ENCODE results near the gene SLC19A1.
"Not testable (repeated sequence)": the region's sequence is repeated elsewhere in the genome, so short reads cannot be mapped to it uniquely, and the experiment has no call there.

Gene SLC19A1

DNA sequence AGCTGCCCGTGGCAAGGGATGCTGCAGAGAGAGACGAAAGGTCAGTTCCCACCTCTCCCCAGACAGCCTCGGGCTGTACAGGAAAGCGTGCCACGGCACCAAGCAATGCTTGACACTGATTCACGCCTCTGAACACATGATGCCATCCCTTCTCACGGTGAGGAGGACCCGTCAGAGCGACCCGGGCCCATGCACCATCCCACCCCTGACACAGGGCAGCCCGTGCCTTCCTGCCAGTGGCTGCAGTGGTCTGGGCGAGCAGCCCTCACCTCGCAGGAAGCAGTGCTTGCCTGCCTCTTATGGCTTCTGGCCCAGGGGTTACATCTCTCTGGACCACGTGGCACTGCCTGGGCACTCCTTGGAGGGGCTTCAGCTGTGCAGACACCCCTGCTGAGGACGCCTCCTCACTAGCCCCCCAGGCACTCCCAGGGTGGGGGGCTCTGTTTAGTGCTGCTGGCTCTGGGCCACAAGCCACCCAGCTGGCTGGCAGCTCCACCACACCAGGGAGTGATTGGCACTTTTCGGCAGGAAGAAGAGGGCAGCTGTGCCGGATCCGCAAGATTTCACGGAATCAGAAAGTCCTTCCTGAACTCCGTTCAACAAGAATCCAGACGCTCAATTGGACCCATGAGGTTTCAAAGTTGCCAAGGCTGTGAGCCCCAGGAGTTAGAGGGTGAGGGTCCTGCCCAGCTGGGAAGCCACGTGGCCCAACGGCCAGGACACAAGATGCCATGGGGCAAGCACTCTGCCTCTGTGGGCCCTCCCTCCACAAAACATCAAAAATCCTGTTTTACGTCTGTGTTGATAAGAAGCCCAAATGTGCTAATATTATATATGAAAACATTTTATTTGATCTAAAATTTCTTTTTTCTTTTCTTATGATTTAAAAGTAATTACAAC, 34.8 kb upstream of the SLC19A1 start:
- DNase-seq (ENCODE audit: low read depth): no peak

DNA sequence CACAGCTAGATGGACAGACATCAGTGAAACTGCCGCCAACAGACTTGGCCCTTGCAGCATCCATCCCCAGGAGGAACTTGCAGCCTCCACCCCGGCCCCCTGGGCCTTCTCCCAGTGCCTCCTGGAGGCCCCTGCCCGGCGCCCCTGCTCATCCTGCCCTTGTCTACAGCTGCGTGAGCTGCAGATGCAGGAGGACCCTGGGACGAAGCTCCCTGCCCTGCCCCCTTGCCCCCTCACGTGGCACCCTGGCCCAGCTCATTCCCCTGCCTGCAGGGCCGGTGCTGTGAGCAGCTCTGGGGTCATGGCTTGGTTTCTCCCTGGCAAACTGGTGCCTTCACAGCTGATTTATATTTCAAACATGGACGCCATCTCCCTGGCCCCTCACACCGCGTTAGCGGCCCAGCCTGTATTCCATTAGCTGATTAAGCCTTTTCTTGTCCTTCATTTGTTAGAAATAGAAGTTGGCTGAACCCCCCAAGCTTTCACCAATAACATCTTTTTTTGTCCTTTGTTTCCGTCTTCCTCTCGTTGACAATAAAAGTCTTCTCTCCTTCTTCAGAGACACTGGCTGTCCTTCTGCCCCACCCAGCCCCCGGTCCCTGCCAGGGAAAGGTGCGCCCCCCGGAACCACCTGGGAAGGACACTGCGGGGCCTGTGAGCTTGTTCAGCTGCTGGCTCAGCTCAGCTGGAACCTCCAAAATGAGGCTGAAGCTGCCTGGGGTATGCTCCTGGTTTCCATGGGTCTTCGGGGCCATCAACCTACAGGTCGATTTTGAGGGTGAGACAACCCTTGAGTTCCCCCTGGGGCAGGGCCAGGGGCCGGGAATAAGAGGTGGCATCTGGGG, 34.0 kb upstream of the SLC19A1 start:
- DNase-seq (ENCODE audit: low read depth): no peak

DNA sequence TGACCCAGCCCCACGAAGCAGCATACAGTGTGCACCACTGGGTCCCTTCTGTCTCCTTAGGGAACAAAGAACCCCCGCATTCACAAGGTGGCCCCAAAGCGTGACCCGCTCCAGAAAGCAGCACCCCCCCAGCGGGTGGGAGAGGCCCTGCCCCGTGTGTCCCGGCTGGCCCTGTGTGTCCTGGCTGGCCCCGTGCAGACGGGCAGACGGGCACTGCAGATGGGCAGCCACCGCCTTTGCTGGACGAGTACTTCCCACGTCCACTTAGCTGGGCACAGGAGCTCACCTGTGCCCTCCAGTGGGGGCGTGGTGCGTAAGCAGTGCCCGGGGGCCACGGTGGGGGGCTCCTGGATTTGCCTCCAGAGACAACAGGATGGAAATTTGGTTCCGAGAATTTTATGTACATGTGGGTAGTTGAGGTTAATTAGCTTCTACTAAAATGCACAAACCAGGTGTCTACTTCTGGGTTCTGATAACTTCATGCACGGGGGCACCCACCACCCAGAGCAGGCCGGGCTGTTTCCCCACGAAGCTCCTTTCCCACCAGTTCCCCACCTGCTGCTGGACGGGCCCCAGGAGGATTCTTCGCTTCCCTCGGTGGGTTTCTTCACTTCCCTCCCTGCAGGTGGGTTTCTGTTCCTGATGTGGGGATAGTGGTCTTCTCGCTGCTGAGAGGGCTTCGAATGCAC, 33.2 kb upstream of the SLC19A1 start:
- DNase-seq (ENCODE audit: low read depth): no peak

DNA sequence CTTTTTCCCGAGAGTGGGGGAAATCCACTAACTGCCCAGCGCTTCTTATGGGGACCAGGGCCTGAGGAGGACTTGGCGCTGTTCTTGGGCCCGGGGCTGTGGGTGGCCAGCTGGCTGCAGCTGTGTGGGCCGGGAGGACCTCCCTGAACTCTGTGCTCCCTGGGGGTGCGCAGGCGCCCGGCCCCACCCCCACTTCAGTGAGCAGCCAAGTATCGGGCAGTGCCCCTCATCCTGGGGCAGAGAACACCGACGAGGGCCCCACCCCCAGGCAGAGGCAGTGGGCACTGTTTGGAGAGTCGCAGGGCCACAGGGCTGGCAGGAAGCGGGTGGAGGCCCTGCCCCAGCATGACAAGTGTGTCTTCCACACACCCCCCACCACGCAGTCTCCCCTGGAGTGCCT, 32.5 kb upstream of the SLC19A1 start:
- DNase-seq (ENCODE audit: low read depth): no peak

DNA sequence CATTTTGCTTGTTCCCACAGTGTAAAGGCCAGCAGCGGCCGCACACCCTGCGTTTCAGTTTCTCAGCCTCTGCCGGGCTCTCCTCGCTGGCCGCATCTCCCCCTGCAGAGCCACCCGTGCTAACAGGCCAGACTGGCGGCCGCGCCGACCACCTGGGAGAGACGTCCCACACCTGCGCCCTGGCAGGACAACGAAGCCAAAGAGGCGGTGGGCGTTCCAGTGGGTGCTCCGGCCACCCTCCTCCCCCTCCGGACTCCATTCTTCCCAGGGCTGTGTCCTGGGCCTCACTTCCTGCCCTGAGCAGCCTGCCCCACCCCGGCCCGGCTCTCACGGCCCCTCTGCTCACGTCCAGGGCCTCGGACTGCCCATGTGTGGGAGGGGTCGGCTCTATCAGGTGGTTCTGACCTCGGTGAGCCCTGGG, 31.9 kb upstream of the SLC19A1 start:
- DNase-seq (ENCODE audit: low read depth): no peak

DNA sequence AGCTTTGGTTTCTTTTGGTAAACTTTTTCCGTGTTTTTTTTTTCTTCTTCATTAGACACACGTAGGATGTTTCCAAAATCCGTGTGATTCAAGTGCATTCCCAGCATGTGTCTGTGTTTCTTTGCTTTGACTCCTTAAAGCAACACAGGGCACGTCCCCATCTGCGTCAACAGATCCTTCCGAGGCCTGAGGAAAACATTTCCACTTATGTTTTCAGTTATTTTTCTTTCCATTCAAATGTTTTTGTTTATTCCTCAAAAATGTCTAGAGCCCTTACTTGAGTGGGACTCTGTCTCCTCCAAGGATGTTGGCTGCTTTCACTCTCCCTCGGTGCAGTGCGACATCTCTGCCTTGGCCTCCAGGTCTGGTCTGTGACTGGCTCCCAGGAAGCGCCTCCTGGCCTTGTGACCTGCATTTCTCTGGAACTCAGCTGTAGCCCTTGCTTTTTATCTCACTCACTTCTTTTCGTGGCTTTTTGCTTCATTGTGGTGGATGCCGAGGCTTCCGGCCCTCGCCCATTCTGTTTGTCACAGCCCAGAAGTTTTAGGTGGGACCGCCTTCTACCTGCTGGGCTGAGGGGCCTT, 31.3 kb upstream of the SLC19A1 start:
- no peak for DNase-seq (ENCODE audit: low read depth)

DNA sequence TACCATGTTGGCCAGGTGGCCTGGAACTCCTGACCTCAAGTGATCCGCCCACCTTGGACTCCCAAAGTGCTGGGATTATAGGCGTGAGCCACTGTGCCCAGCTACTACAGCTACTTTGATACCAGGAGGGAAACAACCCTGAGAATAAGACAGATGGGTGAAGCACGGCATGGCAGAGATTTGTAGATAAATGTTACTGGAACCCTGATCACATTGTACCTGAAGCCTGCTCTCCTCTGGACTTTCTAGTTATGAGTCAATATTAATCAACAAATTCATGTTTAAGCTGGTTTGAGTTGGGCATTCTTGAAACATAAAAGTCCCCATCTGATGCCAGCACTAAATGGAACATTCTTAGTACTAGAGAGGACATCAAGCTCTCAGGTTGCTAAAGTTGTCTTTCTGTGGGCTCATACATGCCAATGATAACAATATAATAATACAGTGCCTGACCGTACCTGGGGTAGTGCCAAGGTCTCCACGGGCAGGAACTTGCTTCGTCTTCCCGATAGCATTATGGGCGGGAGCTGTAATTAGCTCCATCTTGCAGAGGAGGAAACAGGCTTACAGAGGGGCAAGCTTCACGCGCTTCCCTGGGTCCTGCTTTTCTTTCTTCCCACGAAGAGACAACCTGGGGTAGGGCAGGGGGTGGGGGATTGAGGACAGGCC, 30.7 kb upstream of the SLC19A1 start:
- DNase-seq (ENCODE audit: low read depth): no peak

DNA sequence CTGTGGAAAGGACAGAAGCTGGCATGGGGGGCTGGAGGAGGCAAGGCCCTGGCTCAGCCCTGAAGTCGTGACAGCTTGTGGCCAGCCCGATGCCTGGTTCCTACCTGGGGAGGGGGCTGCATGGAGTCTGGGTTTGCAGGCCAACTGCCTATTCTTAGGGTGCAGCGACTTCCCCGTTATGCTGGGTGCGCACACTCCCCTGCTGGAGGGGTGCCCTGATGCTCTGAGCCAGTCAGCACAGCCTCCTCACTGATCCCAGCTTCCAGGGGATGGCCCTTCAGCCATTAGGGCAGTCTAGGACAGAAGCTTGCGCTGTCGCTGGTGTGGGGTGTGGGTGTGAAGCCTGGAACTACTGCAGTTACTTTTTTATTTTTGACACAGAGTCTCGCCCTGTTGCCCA, 30.0 kb upstream of the SLC19A1 start:
- DNase-seq (ENCODE audit: low read depth): no peak

DNA sequence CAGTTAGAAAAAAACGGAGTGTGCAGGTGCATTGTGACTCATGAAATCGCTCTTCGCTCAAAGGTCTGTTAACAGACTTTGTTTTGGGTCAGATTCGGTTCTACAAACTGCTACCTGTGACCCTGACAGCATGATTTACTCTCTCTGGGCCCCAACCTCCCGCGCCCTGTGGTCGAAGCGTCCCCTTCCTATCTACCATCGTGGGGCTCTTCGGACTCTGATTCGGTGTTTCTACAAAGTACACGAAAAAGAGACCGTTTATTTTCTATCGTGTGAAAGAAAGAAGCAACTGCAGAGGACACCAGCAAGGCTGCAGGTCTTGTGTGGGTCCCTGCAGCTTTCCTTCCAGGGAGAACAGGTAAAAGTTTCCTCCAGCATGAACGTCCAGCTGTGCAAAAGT, 29.4 kb upstream of the SLC19A1 start:
- DNase-seq (ENCODE audit: low read depth): no peak

DNA sequence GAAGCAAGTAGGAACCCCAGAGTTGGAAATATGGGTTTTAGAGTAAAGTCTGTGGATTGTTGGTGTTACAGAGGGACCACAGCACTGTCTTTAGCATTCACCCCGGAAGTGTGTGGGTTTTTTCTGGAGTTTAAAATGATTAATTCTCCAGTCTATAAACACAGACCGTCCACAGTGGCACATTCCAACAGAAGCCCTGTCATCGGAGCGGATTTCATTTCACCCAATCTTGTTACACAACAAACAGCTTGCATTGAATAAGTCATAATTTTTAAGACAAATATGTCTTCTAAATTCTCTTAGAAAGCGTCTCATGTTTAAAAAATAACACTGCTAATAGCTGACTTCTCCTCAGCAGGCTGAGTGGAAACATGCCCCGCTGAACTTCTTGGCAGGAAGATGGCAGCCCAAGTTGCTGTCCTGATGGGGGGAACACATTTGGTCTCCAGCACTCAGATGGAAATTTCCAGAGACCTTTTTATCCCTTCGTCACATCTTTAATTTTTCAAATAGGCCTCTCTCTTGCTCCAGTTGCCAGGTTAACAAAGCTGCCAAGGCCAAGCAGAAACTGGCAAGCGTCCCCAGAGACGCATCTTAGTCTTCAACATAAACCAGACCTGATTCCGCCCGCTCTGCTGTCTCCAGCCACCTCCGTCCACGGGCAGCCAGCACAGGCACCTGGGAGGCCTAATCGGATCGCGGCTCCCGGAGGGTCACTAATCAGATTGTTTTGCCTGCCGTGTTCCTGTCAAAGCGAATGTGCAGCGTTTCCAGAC, 28.8 kb upstream of the SLC19A1 start:
- no peak for DNase-seq (ENCODE audit: low read depth)

DNA sequence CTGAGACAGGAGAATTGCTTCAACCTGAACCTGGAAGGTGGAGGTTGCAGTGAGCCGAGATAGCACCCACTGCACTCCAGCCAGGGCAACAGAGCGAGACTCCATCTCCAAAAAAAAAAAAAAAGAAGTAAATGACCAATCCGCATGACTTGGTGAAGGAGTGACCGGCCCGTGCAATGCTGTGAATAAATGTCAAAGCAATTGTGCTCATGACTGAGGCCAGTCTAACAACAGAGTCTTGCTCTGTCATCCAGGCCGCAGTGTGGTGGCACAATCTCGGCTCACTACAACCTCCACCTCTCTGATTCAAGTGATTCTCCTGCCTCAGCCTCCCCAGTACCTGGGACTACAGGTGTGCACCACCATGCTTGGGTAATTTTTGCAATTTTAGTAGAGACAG, 27.8 kb upstream of the SLC19A1 start:
- DNase-seq (ENCODE audit: low read depth): no peak

DNA sequence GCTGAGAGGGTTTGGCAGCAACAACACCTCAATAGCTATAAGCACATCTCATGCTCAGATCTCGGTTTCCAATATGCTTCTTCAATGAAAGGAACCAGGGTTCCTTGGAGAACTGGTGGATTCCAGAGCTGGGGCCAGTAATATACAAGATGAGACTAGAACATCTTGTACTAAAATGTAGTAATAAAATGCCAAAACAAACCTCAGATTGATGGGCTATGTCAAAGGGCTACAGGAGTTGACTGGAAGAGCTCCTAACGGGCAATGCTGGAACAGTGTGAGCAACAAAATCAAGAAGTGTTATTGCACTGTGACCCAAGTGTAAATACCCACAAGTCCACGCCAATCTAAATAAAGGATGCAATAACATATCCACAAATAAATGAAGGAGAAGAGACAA, 26.1 kb upstream of the SLC19A1 start:
- DNase-seq (ENCODE audit: low read depth): no peak

DNA sequence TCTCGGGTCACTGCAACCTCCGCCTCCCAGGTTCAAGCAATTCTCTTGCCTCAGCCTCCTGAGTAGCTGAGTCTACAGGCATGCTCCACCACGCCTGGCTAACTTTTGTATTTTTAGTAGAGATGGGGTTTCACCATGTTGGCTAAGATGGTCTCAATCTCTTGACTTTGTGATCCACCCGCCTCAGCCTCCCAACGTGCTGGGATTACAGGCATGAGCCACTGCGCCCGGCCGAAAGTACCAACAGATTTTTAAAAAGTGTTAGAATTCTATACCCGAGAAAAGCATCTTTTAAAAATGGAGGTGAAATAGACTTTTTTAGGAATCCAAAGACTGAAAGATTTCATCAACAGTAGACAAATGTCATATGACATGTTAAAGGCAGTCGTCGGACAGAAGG, 21.9 kb upstream of the SLC19A1 start:
- DNase-seq (ENCODE audit: low read depth): not testable (repeated sequence)

DNA sequence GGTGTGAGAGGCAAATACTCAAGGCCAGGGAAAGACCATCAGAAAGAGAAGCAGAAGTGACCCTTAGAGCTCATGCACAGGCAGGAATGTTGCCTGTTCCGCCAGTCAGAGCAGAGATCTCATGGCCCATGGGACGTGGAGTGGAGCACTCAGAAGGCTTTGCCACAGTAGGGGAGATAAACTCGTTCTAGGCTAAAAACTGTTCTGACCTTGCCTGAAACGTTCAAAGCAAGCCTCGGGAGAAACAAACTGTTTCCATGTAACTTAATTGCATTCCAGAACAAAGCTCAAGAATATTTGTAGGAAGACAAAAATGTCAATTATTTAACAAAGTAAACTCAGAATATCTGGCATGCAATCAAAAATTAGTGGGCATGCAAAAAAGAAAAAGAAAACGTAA, 20.7 kb upstream of the SLC19A1 start:
- DNase-seq (ENCODE audit: low read depth): no peak

DNA sequence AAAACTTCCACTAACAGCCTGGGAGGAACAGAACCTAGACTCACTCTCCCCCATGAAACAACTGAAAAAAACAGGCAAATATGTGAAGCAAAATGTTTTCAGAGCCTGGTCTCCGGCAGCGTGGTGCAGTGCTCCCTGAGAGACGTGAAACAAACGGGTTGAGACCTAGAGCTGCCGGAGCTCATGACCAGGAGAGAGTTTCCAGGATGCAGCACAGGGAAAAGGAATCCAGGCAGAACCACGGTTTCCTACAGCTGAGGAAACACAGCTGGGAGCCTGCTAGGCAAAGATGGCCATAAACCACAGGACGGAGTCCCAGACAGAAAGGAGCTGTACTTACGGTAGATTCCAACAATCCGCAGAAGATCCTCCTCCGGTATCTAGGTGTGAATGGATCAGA, 20.2 kb upstream of the SLC19A1 start:
- no peak for DNase-seq (ENCODE audit: low read depth)

DNA sequence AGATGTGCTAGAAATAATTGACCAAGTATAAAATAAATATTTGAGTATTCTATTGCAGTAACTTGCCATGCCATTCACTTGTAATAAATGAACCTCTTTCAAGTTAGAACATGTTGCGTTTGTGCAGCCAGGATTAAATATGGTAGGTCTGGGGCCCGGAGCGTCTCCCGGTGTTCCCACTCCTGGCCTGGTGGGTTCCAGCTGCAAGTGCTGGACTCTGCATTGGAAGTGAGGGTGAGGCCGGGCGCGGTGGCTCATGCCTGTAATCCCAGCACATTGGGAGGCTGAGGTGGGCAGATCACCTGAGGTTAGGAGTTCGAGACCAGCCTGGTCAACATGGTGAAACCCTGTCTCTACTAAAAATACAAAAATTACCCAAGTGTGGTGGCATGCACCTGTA, 19.0 kb upstream of the SLC19A1 start:
- not testable (repeated sequence) for DNase-seq (ENCODE audit: low read depth)

DNA sequence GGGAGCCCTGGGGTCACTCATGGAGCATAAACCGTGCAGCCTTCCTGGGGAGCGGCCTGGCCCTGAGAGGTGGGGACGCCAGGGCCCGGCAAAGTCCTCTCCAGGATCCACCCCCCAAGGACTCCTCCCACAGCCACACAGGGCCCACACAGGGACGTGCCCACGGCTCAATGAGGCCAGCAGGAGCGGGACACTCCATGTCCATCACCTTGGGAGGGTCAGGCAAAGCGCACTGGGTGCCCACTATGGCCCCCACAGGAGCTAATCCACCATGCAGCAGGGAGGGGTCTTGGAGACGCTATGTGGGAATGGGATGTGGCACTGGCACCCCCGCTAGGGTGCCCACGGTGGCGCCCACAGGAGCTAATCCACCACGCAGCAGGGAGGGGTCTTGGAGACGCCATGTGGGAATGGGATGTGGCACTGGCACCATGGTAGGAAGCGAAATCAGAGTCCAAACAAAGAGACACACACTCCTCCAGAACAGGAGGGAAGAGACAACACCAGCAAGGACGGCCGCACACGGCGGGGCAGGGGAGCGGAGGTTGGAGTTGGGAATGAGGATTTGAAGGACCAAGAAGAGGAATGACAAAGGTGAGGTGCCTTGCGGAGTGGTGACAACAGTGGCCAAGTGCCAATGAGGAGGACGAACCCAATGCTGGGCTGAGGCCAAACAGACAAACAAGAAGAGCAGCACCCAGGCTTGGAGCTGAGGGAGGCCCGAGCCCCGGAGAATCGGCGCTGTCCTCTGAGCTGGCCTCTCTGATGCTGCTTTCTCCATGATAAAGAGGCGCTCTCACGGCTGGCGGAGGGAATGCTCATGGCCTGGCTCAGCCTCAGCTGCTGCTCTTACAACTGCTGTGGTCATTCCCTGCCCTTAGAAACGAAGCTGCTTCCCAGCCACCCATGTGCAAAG, 18.1 kb upstream of the SLC19A1 start:
- no peak for DNase-seq (ENCODE audit: low read depth)

DNA sequence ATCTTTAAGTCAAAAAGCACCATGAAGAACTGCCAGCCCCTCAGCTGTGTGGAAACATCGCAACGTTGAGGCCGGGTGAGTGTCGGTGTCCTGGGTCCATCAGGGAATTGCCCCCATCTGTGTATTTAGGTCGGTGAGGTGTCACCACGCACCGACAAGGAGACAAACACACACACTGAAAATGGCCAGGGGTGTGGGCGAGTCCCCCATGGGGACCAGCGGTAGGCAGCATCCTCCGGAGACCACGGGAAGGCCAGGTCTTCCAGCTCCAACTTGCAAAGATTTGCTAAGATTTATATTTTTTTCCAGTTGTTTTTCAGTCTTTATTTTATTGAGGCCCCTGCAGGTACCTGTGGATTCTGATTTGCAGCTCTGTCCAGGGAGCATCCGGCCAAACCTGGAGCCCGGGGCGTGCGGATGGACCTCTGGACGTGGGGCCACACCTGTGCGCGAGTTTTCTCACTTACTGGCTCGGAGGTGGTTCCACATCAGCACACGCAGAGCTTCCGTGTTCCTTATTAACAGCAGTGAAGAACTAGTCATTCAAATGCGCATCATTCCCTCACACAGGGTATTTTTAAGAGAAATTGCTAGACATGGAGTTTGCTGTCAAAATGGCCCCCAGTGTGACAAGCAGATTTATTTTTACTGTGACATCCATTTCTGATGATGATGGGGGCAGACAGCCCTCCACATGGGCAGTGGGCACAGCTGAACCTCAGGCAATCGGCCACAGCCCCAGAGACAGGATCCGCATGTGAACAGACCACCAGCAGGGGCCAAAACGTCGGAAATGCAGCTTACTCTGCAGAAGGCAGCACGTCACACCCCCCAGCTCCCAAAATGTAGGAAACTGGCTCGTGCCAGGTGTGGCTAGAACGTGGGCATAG, 17.2 kb upstream of the SLC19A1 start:
- DNase-seq (ENCODE audit: low read depth): no peak

Measured in stimulated activated CD8-positive, alpha-beta memory T cell treated with anti-CD3 and anti-CD28 coated beads, Interleukin-7, amount 100 ng/mL, for 24 hours (primary cell).